ENCODE results near the gene CFAP100.

Gene CFAP100

DNA sequence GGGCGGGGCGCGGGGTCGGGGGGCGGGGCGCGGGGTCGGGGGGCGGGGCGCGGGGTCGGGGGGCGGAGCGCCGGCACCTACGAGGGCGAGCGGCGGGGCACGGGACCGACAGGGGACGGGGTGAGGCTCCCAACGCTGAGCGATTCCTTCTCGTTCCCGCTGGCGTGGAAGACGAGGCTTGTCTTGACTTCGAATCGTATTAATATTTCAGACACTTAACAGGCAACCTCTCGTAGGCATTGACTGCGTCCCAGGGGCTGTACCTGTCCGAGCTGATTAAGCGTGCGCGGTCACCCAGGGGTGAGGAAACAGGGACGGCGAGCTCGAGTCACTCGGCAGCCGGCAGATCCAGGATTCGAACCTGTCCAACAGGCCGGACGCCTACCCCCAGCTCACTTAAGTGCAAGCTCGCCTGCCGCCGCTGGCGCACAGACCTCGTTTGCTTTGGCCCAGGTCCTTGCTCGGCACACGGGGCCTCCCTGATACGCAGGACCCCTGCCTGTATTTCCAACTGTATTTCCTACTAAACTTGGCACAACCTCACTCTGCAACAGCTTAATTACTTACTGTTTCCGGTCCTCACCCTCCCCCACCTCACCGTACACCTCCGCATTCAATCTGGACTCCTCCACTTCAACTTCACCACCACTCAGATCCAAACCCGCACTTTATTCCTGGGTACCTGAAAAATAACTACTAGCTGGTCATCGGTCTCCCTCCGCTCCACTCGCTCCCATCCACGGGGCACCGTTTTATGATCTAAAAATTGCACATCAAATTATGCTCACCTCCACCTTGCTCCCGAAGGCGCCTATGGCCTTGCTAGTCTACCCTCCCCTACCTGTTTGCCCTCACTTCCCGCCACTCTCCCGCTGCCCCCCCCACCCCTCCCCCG, 81.7 kb downstream of the CFAP100 start:
- H3K9ac ChIP-seq (ENCODE audit: low read depth, low read length) = peak overlapping the region; percentile 67
- no peaks in the 10 kb centered on the region for H3K9me3 ChIP-seq (ENCODE audit: control insufficient read depth, insufficient read depth, low read length)
- peaks cover 1% of the 10 kb centered on the region for H3K36me3 ChIP-seq (ENCODE audit: insufficient read depth, low read length)
- H3K4me1 ChIP-seq (ENCODE audit: insufficient read depth, low read length) = peaks cover 21% of the 10 kb centered on the region

DNA sequence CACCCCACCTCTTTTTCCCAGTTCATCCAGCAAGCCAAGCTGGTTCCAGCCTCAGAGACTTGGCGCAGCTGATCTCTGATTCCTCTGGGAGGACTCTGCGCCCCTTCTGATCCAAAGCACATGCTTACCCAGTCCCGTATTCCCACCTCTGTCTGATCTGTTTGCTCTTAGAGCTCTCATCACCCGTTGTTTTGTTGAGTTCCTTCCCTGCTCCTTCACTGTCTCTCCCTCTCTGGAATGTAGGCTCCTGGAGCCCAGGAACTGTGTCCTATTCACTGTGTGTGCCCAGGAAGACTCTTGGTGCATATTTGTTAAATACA, 82.3 kb downstream of the CFAP100 start:
- H3K4me1 ChIP-seq (ENCODE audit: insufficient read depth, low read length) = peaks cover 21% of the 10 kb centered on the region
- H3K9me3 ChIP-seq (ENCODE audit: control insufficient read depth, insufficient read depth, low read length) = no peaks in the 10 kb centered on the region
- H3K36me3 ChIP-seq (ENCODE audit: insufficient read depth, low read length) = no peaks in the 10 kb centered on the region; the same call in 1 of the 2 replicates
- no peak overlapping the region for H3K9ac ChIP-seq (ENCODE audit: low read depth, low read length)

DNA sequence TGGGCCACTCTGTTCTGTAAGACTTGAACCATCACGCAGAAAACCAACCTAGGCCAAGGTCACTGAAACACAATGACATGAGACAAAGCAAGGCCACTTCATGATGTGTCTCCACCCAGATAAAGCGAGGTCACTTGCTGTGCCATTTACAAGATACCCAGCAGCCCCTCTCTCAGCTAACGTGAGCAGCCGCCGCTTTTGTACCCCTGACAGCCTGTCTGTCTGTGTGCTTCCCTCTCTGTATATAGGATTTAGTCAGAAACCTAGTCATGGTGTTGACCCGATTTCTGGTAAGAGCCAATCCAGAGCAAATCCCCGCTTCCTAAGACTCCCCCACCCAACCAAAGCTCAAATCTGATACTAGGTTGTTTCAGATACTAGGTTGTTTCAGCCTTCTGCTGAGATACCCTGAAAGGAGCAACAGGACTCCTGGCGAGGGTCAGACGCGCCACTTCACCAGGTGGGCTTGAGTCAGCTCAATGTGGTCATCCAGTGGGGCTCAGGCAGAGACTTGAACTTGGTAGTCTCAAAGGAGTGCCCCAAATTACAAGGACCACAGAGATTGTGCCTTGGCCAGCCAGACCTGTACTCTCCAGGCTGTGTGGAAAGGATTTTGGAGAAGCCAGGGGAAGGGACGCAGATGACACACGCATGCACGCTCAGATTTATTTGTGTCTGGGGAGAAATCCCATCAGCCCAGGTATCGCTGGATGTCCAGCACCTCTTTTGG, 84.0 kb downstream of the CFAP100 start:
- H3K36me3 ChIP-seq (ENCODE audit: insufficient read depth, low read length) = no peaks in the 10 kb centered on the region
- H3K9ac ChIP-seq (ENCODE audit: low read depth, low read length) = no peak overlapping the region
- H3K4me1 ChIP-seq (ENCODE audit: insufficient read depth, low read length) = 0 out of 2 replicates have a peak, but pooled peaks cover 5% of the 10 kb centered on the region
- no peaks in the 10 kb centered on the region for H3K9me3 ChIP-seq (ENCODE audit: control insufficient read depth, insufficient read depth, low read length)

DNA sequence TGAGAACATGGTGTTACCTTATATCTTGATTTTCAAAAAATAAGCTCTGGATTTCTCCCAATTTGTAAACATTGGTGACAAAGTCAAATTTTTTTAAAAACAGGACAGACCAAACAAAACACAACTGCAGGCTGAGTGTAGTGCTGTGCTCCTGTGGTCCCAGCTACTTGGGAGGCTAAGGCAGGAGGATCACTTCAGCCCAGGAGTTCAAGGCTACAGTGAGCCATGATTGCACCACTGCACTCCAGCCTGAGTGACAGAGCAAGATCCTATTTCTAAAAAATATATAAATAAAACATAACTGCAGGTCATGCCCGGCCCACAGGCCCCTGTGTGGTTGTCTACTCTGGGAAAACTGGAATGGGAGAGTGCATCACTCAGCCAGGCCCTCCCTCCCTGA, 84.9 kb downstream of the CFAP100 start:
- no peaks in the 10 kb centered on the region for H3K9me3 ChIP-seq (ENCODE audit: control insufficient read depth, insufficient read depth, low read length)
- H3K4me1 ChIP-seq (ENCODE audit: insufficient read depth, low read length) = peaks cover 12% of the 10 kb centered on the region

DNA sequence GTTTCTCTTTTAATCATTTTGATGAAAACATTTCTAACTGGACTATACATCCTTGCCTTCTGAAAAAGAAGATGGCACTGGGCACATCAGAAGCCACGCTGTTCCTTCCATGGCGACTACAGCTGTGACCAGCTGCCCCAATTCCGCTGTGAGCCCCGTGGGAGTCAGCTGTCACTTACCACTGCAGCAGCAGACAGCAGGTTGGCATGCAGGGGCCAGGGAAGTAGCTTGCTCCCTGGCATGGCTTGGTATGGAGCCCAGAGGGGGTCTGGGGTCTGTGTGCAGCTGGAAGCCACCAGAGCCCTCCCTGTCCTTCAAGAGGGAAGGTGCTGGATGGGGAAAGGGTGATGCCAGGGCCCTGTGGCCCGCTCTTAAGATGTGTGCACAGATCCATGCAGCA, 85.5 kb downstream of the CFAP100 start:
- peaks cover 18% of the 10 kb centered on the region for H3K4me1 ChIP-seq (ENCODE audit: insufficient read depth, low read length)
- no peaks in the 10 kb centered on the region for H3K36me3 ChIP-seq (ENCODE audit: insufficient read depth, low read length)
- H3K9ac ChIP-seq (ENCODE audit: low read depth, low read length) = no peak overlapping the region
- no peaks in the 10 kb centered on the region for H3K9me3 ChIP-seq (ENCODE audit: control insufficient read depth, insufficient read depth, low read length)

More for the DNA sequence above, 84.9 kb downstream of the CFAP100 start:
- Histone ChIP-seq H3K9ac (ENCODE audit: low read depth, low read length) (no peak overlapping the region), H3K36me3 (ENCODE audit: insufficient read depth, low read length) (no peaks in the 10 kb centered on the region)

DNA sequence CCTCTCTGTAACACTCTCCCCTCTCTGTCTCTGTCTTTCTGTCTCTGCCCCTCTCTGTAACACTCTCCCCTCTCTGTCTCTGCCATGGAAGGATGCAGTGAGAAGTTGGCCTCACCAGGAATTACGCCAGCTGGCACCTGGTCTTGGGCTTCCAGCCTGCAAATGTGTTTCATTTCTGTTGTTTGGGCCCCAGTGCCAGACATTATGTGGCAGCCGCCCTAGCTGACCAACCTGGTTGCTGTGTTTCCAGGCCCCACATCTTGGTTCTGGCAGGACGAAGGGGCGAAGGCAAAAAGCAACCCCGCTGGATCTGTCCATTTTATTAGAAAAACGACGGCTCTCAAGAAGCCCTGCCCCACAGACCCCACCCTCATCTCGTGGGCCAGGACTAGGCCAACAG, 86.2 kb downstream of the CFAP100 start:
- Histone ChIP-seq H3K9ac (ENCODE audit: low read depth, low read length) (no peak overlapping the region), H3K9me3 (ENCODE audit: control insufficient read depth, insufficient read depth, low read length) (no peaks in the 10 kb centered on the region), H3K36me3 (ENCODE audit: insufficient read depth, low read length) (no peaks in the 10 kb centered on the region), H3K4me1 (ENCODE audit: insufficient read depth, low read length) (peaks cover 25% of the 10 kb centered on the region)

DNA sequence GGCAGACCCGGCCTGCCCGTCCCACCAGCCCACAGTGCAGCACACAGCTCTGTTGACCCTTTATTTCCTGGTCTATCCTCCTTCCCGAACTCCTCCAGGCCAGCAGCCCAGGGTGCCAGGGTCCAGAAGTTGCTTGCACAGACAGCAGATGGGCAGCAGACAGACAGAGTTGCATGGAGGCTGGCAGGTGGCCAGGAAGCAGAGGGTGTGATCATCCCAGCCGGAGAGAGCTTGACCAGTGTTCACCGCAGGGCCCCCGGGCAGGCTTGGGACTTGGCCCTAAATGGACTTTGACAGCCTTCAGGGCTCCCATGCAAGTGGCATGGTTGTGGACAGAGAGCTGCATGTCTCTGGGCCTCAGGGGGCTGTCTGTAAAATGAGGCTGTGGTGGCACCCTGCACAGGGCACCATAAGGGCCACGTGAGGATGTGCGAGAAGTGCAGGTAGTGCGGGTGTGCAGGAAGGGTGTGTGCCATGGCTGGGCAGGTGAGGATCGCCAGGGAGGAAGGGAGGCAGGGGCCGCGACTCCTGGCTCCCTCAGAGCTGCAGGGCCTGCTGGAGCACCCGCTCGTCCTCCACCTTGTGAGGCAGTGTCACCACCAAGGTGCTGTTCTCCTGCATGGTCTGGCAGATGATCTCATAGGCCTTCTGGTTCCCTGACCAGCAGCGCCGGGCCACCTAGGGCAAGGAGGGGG, 87.2 kb downstream of the CFAP100 start:
- Histone ChIP-seq H3K4me1 (ENCODE audit: insufficient read depth, low read length) (peaks cover 33% of the 10 kb centered on the region), H3K36me3 (ENCODE audit: insufficient read depth, low read length) (no peaks in the 10 kb centered on the region), H3K9ac (ENCODE audit: low read depth, low read length) (no peak overlapping the region), H3K9me3 (ENCODE audit: control insufficient read depth, insufficient read depth, low read length) (no peaks in the 10 kb centered on the region)

DNA sequence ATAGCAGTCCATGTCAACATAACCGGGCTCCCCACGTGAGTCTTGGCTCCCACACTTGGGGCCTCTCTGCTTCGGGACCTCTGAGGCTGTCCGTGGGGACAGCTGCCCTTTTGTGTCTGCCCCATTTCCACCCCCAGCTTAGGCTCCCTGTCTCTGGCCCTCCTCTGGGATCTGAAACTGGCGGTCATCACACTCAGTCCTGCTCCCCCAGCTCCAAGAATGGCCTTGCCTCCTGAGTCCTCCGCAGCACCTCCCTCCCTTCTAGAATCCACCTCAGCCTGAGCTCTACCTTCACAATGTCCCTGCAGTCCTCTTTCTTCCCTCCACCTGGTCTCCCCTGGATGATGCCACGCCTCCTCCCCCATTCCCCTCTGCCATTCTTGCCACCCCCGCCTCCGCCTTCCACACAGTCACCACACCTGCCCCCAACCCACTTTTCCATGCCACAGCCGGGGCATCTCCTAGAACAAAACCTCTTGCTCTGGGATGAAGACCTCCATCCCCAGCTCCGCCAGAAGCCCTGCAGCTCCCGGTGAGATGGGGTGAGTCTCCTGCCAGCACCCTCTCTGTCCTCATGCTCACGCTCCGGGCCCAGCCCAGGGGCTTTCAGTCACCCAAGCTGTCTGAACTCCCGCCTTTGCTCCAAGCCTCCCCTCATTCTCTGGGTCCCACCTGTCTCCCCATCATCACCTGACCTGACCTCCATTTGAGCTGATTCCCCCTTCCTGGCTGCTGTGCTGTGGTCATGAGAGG, 88.0 kb downstream of the CFAP100 start:
- no peaks in the 10 kb centered on the region for H3K36me3 ChIP-seq (ENCODE audit: insufficient read depth, low read length)
- H3K9ac ChIP-seq (ENCODE audit: low read depth, low read length) = no peak overlapping the region
- peaks cover 33% of the 10 kb centered on the region for H3K4me1 ChIP-seq (ENCODE audit: insufficient read depth, low read length)
- H3K9me3 ChIP-seq (ENCODE audit: control insufficient read depth, insufficient read depth, low read length) = no peaks in the 10 kb centered on the region

DNA sequence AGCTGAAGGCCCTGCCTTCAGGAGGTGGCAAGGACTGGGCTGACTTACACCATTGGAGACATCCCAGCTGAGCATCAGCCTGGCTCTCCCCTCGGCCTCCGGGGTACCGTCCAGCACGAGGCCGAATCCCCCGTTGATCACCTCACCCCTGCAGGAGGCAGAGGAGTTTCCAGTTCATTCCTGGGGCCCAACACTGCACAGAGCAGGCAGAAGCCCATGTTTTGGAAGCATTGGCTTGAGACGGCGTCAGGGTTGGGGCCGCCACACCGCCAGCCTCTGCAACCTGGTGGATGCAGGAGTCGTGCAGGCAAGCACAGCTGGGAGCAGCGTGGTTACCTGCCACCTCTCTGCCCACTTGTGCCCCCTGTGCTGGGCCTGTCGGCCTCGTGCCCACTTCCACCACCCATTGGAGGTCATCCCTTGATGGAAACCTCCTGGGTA, 88.6 kb downstream of the CFAP100 start:
- H3K9ac ChIP-seq (ENCODE audit: low read depth, low read length) = no peak overlapping the region
- no peaks in the 10 kb centered on the region for H3K9me3 ChIP-seq (ENCODE audit: control insufficient read depth, insufficient read depth, low read length)
- H3K4me1 ChIP-seq (ENCODE audit: insufficient read depth, low read length) = peaks cover 33% of the 10 kb centered on the region
- H3K36me3 ChIP-seq (ENCODE audit: insufficient read depth, low read length) = no peaks in the 10 kb centered on the region

DNA sequence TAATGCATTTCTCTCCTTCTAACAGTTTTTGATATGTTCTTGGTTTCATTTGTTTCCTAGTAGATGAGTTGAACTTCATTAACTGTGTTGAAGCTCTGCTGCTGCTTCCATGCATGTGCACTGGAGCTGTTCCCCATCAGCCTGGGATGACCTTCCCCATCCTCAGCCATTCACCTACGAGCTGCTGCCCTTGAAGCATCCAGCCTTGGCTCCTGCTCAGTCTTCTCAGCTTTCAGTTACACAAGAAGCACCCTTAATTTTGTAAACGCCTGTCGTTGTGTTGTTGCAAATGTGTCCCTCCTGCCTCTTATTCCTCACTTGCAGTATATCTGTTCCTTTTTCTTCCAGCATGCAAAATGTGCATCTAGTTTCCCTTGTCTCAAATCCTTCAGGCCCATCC, 89.4 kb downstream of the CFAP100 start:
- Histone ChIP-seq H3K9ac (ENCODE audit: low read depth, low read length) (no peak overlapping the region), H3K36me3 (ENCODE audit: insufficient read depth, low read length) (no peaks in the 10 kb centered on the region), H3K4me1 (ENCODE audit: insufficient read depth, low read length) (peaks cover 33% of the 10 kb centered on the region), H3K9me3 (ENCODE audit: control insufficient read depth, insufficient read depth, low read length) (no peaks in the 10 kb centered on the region)

DNA sequence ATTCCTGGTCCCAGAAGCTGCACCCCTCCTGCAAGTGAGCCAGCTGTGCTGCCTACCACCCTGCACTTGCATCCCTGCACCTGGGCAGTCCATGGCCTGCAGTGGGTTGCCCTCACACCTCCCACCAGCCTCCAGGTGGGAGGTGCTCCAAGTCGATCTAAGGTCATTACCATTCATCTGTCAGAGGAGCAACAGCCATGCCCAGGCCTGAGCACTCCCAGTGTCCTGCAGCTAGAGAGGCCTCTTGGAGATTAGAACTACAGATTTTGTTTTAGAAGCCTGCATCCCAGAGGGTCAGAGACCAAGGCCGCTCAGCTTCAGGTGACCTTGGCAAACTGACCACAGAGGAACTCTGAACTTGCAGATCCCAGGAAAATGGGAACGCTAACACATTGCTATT, 90.0 kb downstream of the CFAP100 start:
- H3K9ac ChIP-seq (ENCODE audit: low read depth, low read length) = no peak overlapping the region
- H3K4me1 ChIP-seq (ENCODE audit: insufficient read depth, low read length) = peaks cover 33% of the 10 kb centered on the region
- no peaks in the 10 kb centered on the region for H3K36me3 ChIP-seq (ENCODE audit: insufficient read depth, low read length)
- H3K9me3 ChIP-seq (ENCODE audit: control insufficient read depth, insufficient read depth, low read length) = no peaks in the 10 kb centered on the region

DNA sequence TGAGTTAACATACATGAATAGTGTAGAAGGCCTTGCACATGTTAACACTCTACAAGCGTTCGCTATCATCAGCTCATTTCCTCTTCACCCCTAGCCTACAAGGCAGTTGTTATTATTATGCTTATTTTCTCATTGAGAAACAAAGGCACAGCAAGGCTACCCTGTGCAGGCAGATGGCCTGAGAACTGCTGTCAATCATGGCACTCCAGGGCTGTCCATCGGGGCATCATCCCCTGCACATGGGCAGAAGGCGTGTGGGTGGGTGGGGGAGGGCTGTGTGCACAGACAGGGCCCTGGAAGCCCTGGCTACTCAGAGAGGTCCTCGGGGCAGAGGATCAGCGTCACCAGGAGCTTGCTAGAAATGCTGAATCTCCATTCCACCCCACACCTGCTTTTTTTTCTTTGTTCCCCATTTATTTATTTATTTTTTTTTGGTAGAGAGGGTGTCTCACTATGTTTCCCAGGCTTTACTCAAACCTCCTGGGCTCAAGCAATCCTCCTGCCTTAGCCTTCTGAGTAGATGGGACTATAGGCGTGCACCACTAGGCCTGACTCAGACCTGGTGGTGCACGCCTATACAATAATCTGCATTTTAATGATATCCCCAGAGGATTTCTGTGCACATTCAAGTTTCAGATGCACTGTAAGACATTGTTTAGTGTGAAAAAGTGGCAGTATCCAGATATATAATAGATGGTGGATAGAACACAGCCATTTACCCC, 90.6 kb downstream of the CFAP100 start:
- Histone ChIP-seq H3K9me3 (ENCODE audit: control insufficient read depth, insufficient read depth, low read length) (no peaks in the 10 kb centered on the region), H3K4me1 (ENCODE audit: insufficient read depth, low read length) (peaks cover 33% of the 10 kb centered on the region), H3K9ac (ENCODE audit: low read depth, low read length) (no peak overlapping the region), H3K36me3 (ENCODE audit: insufficient read depth, low read length) (no peaks in the 10 kb centered on the region)

DNA sequence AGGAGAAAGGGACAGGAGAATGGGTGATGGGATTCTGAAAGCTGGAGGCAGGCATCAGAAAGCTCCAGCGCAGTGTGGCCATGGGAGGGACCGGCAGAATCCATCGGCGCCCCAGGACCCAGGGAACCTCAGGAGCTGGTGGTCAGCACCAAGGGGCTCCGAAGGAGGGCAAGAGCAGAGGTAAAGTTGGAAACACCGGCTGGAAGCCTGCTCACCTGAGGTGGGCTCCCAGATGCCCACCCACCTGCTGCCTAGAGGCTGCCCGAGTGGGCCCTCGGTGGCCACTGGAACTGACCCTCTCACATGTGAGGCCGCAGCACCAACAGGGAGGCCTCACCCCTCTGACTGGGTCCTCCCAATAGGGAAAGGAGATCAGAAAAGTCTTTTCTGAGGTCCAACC, 91.2 kb downstream of the CFAP100 start:
- H3K9ac ChIP-seq (ENCODE audit: low read depth, low read length) = no peak overlapping the region
- H3K4me1 ChIP-seq (ENCODE audit: insufficient read depth, low read length) = peaks cover 33% of the 10 kb centered on the region
- no peaks in the 10 kb centered on the region for H3K9me3 ChIP-seq (ENCODE audit: control insufficient read depth, insufficient read depth, low read length)
- no peaks in the 10 kb centered on the region for H3K36me3 ChIP-seq (ENCODE audit: insufficient read depth, low read length)
